GM19328 (cell line): ENCODE measurements around the gene ARMS2.

ENCODE experiments used
- ATAC-seq: cut with Tn5 transposase; IDR thresholded peaks from one replicate; pipeline ENCODE4 v1.9.1; 2021; ENCODE audit warnings: mild to moderate bottlenecking, moderate library complexity; ENCODE audit not compliant: unreplicated experiment

ARMS2 gene

DNA sequence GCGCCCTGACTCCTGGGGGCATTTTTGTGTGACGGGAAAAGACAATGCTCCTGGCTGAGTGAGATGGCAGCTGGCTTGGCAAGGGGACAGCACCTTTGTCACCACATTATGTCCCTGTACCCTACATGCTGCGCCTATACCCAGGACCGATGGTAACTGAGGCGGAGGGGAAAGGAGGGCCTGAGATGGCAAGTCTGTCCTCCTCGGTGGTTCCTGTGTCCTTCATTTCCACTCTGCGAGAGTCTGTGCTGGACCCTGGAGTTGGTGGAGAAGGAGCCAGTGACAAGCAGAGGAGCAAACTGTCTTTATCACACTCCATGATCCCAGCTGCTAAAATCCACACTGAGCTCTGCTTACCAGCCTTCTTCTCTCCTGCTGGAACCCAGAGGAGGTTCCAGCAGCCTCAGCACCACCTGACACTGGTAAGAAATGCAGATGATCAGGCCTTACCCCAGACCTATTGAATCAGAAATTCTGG lies at the start of gene ARMS2:
Gene ARMS2 (plus strand): TSS at position 51 of the 478 bp plus-strand sequence. CDS start 75 bp downstream, at position 126.
- no peak for ATAC-seq

DNA sequence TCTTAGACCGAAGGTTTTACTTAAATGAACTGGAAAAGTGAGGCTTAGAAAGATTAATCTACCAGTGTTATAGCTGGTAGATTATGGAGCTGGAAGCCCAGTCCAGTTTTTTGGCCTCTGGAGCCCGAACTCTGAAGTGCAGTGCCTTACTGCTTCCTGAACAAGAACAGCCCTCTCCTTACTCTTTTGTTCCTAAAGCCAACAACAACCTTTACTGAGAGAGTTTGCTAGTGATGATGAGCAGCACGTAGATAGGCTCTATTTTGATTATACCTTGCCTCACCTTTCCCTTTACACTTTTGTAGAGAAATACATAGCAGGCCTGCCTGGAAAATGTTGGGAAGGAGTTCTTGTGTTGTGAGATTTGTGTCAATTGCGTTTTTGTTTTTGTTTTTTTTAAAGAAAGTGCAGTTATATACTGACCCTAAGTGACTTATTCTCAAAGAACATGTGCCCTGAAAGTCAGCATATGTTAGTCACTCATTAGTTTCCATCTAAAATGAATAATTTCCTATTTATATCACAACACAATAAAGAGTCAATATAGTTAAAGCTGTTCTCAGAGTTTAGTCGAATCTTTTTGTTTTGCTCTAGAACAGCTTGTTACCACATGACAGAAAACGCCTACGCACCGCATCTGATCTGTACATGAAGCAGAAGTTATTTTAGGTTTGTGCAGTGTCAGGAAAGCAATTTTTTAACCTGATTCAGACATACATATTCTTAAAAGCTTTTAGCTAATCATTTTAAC lies 46.9 kb upstream of the ARMS2 start:
- ATAC-seq = no peak

DNA sequence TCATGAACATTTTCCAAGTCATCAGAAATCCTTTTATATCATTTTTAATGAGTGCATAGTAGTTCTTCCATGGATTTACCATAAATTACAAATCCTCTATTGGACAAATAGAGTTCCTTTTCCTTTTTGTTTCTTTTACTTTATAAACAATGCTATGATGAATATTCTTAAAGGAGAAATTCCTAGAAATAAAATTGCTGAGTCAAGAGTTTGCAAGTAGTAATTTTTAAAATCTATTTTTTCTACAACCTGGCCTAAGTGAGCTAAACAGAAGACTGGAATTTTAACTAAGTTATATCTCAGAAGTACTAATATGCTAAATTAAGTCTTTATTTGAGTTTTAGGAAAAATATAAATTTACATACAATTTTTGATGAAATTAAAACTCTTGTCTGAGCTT lies 41.1 kb upstream of the ARMS2 start:
- no peak for ATAC-seq

DNA sequence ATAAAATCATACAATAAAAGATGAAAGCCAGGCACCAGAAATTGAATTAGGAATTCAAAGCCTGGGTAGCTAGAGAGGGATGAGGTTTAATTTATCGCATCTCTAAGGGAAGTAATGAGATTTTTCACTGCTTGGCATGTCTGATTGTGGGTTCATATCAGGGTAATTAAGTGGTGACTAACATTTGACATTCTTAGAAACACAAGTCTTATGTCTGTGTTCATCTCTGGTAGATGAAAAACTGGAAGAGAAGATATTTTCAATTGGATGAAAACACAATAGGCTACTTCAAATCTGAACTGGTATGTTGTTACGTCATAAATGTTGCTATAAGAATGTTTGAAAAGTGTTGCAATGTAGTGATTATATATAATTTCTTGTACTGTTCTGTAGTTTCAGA lies 36.8 kb upstream of the ARMS2 start:
- ATAC-seq = no peak

- ATAC-seq = no peak
These were observed 35.4 kb upstream of the ARMS2 start for GRCh38 chr10:122419016-122419415.

DNA sequence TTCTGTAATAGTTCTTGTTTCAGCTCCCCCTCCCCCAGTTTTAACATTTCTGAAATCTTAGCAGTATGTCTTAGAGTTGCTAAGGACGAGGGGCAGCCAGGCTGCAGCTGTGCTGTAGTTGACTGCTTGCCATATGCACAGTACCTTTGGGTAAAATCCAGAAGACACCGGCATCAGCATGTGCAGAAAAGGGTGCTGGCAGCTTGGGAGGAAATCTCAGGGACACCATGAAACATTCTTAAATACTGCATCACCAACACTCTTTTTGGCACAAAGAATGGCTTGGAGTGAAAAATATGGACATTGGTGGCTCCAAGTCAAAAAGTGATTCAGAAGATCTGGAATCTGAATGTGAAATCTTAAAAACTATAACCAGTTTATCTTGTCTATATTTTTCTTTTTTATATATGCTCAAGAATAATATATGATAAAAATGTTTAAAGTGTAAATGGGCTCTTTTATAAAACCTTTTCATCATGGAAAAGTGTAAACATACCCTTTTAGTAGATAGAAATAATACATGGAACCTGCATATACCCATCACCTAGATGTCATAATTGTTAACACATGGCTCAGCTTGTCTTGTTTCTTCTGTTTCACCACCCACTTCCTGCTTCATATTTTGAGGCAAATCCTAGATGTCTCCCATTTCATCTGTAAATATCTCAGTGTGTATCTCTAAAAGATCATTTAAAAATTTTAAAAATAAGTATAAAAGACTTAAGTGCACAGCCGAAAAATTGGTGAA lies 34.4 kb upstream of the ARMS2 start:
- no peak for ATAC-seq

DNA sequence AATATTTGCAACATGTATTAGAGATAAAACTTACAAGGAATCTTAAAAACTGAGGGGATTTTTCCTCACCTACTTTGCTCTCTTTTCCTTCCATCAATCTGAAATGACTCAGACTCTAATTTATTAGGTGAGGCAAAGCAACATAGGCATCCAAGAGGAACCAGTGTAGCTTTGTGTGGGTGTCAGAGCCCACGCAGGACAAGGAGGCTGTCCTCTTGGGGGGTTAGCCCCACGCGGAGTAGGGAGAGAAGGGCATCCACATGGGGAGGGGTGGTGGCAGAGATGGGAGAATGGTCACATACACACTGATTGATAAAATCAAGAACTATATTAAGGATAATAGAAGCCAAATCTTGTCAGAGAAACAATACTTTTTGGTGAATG lies 33.8 kb upstream of the ARMS2 start:
- ATAC-seq = no peak

- no peak for ATAC-seq
These were observed 33.3 kb upstream of the ARMS2 start for GRCh38 chr10:122421054-122421625.

- no peak for ATAC-seq
These were observed 32.7 kb upstream of the ARMS2 start for GRCh38 chr10:122421742-122422141.

GRCh38 chr10:122422266-122422989 lies 32.0 kb upstream of the ARMS2 start:
- ATAC-seq = no peak

DNA sequence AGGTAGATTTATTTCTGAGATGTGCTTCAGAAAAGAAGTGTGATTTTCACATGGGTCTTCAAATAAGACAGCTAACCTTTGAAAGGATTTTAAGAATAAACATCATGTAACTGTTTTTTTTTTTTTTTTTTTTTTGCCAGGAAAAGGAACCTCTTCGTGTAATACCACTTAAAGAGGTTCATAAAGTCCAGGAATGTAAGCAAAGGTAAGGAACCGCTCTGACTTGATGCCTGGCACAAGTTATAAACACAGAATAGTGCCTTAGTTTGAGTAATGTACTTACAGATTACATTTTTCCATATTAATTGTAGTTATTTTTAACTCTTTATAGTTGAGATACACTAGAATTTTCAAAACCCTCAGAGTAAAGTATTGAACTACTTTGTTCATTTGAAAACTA lies 30.4 kb upstream of the ARMS2 start:
- no peak for ATAC-seq

DNA sequence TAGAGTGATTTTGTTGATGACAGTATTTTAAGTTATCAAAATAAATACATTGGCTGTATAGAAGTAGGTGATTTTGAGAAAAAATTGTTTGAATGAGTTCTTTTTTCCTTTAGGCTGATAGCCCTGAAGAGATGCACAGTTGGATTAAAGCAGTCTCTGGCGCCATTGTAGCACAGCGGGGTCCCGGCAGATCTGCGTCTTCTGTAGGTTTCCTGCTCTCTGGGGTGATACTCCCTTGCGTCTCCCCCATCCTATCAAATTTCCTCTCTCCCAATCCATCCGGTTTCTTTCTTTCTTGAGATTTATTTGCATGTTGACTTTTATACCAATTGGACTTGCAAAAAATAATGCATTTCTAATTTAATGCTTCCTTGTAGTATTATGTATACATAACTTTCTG lies 27.6 kb upstream of the ARMS2 start:
- ATAC-seq = no peak

GRCh38 chr10:122427280-122427679 lies 27.2 kb upstream of the ARMS2 start:
- no peak for ATAC-seq

DNA sequence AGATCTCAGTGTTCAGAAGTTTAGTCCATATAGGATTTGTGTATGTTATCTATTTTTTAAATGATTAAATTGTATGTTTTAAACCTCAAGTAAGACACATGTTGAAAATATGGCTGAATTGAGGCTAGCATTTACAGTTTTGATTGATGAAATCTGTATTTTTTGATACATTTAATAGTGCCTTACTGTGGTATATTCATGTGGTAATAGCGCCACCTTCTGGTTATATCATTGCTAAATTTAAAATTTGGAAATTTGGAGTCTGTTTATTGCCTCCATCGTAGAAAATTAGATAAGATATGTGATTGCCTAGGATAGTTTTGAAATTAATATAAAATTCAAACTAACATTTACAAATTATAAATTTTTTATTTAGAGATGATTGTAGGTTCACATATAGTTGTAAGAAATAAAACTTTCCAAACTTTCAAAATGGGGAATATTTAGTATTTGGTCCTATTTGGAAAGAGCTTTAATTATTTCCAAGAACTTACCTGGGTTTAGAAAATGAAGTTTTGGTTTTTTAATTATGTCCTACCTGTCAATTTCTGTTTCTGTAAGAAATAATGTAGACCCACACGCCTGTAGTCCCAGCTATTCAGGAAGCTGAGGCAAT lies 19.1 kb upstream of the ARMS2 start:
- no peak for ATAC-seq

DNA sequence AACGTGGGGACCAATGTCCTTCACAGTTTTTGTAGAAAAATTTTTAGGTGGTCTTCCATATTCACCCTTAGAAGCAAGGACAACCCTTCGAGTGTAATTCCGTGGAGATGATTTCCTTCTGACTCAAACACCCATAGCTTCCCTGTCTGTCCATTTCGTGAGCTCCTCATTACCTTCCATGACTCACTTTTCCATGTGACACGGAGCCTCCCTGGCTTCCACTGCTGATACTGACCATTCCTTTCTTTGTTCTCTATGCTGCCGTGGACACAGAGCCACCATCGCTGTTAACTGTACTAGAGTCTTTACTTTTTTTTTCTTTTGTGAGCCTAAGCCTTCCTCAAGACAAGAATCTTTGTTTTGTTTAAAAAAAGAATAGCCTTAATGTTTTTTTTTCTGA lies 12.5 kb upstream of the ARMS2 start:
- ATAC-seq = no peak

DNA sequence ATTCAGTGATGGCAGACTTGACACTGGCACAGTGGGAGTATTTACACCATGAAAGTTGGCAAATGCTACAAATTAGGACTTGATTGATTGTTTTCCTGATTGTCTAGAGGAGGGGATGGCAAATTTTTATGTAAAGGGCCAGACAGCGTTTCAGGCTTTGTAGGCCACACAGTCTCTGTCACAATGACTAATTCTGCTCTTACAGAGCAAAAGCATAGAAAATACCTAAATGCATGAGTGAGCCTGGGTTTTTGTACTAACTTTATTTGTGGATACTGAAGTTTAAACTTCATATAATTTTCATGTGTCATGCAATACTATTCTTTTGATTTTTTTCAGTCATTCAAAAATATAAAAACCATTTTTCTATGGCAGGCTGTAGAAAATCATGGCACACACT lies 9.0 kb upstream of the ARMS2 start:
- no peak for ATAC-seq

GRCh38 chr10:122445904-122446303 lies 8.5 kb upstream of the ARMS2 start:
- no peak for ATAC-seq

DNA sequence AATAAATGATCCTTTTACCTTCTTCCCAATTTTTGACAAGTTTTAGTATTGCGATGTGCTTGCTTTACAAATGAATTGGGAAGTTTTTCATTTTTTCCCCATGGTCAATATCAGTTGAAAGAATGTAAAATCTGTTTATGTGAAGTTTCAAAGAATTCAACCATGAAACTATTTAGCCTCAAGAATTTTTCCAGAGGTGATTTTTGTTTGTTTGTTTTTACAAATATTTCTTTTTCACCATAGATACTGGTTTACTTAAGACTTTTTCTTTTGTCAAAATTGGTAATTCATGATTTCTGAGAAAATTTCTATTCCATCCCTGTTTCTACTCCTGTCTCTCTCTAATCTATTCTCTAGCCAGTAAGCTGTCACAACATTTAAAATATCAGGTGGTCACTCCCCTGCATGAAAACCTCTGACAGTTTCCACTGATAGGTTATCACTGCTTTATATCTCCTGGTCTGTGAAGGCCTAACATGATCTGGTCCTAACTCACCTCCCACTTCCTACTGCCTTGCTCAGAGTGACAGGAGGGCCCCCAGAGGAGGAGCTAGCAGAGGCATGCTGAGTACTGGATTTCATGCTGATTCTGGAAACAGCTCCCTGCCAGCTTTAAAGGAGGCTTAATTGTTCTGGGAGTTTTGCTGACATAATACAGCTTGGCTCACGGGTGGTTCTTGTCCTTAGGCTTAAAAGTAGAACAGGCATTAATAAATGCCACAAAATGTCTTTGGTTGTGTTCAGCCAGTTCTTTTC lies 7.6 kb upstream of the ARMS2 start:
- ATAC-seq = no peak

GRCh38 chr10:122448600-122448999 lies 5.9 kb upstream of the ARMS2 start:
- ATAC-seq = no peak

GRCh38 chr10:122449153-122449552 lies 5.3 kb upstream of the ARMS2 start:
- no peak for ATAC-seq
